Measurements from ENCODE around the gene TUBG1.

DNA sequence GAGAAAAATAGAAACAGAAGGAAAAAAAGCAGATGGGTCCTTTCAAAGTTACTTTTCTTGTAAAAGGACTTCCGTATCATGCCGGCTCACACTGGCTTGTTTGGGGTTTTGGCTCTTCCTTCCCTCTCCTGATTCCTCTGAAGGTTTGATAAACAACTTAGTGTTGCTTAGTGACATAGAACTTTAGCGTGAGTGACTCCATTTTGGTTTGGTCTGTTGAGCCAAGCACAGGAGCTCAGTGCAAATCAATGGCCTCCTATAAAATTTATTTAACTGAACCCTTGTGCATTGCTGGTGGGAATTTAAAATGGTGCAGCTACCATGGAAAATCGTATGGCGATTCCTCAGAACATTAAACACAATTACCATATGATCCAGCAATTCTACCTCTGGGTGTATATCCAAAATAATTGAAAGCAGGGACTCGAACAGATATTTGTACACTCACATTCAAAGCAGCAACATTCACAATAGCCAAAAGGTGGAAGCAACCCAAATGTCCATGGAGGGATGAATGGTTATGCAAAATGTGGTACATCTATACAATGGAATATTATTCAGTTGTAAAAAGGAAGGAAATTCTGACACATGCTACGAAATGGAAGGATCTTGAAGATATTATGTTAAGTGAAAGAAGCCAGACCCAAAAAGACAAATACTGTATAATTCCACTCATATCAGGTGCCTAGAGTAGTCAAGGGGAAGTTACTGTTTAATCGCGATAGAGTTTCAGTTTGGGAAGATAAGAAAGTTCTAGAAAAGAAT, 48.5 kb downstream of the TUBG1 start:
- no peak for TF ChIP-seq KLF16 (IDR thresholded peaks at IDR 0.05)
- TF ChIP-seq, protein P1, sequence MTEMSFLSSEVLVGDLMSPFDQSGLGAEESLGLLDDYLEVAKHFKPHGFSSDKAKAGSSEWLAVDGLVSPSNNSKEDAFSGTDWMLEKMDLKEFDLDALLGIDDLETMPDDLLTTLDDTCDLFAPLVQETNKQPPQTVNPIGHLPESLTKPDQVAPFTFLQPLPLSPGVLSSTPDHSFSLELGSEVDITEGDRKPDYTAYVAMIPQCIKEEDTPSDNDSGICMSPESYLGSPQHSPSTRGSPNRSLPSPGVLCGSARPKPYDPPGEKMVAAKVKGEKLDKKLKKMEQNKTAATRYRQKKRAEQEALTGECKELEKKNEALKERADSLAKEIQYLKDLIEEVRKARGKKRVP (CRISPR knock-in tag; IDR thresholded peaks at IDR 0.05) = no peak
- no peak for TF ChIP-seq EZH2 (IDR thresholded peaks at IDR 0.05; ENCODE audit: borderline replicate concordance, low read depth, low read length)
- peak; percentile 91 for TF ChIP-seq DMBX1 (CRISPR knock-in tag; IDR thresholded peaks at IDR 0.05; ENCODE audit: borderline replicate concordance)
- TF ChIP-seq NCOA4 (IDR thresholded peaks at IDR 0.05; ENCODE audit: partially characterized antibody) = no peak
- TF ChIP-seq, protein P2, sequence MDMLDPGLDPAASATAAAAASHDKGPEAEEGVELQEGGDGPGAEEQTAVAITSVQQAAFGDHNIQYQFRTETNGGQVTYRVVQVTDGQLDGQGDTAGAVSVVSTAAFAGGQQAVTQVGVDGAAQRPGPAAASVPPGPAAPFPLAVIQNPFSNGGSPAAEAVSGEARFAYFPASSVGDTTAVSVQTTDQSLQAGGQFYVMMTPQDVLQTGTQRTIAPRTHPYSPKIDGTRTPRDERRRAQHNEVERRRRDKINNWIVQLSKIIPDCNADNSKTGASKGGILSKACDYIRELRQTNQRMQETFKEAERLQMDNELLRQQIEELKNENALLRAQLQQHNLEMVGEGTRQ (CRISPR knock-in tag; IDR thresholded peaks at IDR 0.05) = no peak
- TF ChIP-seq, protein P3, sequence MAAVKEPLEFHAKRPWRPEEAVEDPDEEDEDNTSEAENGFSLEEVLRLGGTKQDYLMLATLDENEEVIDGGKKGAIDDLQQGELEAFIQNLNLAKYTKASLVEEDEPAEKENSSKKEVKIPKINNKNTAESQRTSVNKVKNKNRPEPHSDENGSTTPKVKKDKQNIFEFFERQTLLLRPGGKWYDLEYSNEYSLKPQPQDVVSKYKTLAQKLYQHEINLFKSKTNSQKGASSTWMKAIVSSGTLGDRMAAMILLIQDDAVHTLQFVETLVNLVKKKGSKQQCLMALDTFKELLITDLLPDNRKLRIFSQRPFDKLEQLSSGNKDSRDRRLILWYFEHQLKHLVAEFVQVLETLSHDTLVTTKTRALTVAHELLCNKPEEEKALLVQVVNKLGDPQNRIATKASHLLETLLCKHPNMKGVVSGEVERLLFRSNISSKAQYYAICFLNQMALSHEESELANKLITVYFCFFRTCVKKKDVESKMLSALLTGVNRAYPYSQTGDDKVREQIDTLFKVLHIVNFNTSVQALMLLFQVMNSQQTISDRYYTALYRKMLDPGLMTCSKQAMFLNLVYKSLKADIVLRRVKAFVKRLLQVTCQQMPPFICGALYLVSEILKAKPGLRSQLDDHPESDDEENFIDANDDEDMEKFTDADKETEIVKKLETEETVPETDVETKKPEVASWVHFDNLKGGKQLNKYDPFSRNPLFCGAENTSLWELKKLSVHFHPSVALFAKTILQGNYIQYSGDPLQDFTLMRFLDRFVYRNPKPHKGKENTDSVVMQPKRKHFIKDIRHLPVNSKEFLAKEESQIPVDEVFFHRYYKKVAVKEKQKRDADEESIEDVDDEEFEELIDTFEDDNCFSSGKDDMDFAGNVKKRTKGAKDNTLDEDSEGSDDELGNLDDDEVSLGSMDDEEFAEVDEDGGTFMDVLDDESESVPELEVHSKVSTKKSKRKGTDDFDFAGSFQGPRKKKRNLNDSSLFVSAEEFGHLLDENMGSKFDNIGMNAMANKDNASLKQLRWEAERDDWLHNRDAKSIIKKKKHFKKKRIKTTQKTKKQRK (IDR thresholded peaks at IDR 0.05; ENCODE audit: borderline replicate concordance, low read depth, low read length) = no peak
- TF ChIP-seq, protein P4, sequence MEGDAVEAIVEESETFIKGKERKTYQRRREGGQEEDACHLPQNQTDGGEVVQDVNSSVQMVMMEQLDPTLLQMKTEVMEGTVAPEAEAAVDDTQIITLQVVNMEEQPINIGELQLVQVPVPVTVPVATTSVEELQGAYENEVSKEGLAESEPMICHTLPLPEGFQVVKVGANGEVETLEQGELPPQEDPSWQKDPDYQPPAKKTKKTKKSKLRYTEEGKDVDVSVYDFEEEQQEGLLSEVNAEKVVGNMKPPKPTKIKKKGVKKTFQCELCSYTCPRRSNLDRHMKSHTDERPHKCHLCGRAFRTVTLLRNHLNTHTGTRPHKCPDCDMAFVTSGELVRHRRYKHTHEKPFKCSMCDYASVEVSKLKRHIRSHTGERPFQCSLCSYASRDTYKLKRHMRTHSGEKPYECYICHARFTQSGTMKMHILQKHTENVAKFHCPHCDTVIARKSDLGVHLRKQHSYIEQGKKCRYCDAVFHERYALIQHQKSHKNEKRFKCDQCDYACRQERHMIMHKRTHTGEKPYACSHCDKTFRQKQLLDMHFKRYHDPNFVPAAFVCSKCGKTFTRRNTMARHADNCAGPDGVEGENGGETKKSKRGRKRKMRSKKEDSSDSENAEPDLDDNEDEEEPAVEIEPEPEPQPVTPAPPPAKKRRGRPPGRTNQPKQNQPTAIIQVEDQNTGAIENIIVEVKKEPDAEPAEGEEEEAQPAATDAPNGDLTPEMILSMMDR (IDR thresholded peaks at IDR 0.05 in 2 of 3, conservative IDR thresholded peaks at IDR 0.05 in 1 of 3; ENCODE audit: insufficient read depth in 2 of 3, low read depth in 1 of 3, low read length in 3 of 3) = no peak
- no peak for TF ChIP-seq CREB1 (IDR thresholded peaks at IDR 0.05)
- no peak for TF ChIP-seq CREB1 (CRISPR knock-in tag; IDR thresholded peaks at IDR 0.05)
- TF ChIP-seq, protein P5, sequence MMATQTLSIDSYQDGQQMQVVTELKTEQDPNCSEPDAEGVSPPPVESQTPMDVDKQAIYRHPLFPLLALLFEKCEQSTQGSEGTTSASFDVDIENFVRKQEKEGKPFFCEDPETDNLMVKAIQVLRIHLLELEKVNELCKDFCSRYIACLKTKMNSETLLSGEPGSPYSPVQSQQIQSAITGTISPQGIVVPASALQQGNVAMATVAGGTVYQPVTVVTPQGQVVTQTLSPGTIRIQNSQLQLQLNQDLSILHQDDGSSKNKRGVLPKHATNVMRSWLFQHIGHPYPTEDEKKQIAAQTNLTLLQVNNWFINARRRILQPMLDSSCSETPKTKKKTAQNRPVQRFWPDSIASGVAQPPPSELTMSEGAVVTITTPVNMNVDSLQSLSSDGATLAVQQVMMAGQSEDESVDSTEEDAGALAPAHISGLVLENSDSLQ (IDR thresholded peaks at IDR 0.05) = no peak
- TF ChIP-seq, protein P6, sequence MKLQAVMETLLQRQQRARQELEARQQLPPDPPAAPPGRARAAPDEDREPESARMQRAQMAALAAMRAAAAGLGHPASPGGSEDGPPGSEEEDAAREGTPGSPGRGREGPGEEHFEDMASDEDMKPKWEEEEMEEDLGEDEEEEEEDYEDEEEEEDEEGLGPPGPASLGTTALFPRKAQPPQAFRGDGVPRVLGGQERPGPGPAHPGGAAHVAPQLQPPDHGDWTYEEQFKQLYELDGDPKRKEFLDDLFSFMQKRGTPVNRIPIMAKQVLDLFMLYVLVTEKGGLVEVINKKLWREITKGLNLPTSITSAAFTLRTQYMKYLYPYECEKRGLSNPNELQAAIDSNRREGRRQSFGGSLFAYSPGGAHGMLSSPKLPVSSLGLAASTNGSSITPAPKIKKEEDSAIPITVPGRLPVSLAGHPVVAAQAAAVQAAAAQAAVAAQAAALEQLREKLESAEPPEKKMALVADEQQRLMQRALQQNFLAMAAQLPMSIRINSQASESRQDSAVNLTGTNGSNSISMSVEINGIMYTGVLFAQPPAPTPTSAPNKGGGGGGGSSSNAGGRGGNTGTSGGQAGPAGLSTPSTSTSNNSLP (IDR thresholded peaks at IDR 0.05; ENCODE audit: borderline replicate concordance, low read depth, low read length) = no peak
